Measurements from ENCODE around the gene FAM13B.
"Not testable (repeated sequence)": the region's sequence is repeated elsewhere in the genome, so short reads cannot be mapped to it uniquely, and the experiment has no call there.

Gene FAM13B

GRCh38 chr5:138033907-138034306 lies 1.0 kb upstream of the FAM13B start:
- DNase-seq: no peak

- DNase-seq: no peak
Observed at GRCh38 chr5:138033386-138033808, 518 bp upstream of the FAM13B start.

GRCh38 chr5:138032028-138032571 lies 779 bp downstream of the FAM13B start:
- no peak for DNase-seq

GRCh38 chr5:138029944-138030343 lies 2.9 kb downstream of the FAM13B start:
- no peak for DNase-seq

- DNase-seq: no peak
Observed at GRCh38 chr5:138029501-138029900, 3.4 kb downstream of the FAM13B start.

- no peak for DNase-seq
Observed at GRCh38 chr5:138028971-138029365, 3.9 kb downstream of the FAM13B start.

GRCh38 chr5:138028262-138028970 lies 4.5 kb downstream of the FAM13B start:
- not testable (repeated sequence) for DNase-seq

GRCh38 chr5:138026793-138027192 lies 6.1 kb downstream of the FAM13B start:
- not testable (repeated sequence) for DNase-seq

- DNase-seq: no peak
Observed at GRCh38 chr5:138025285-138025684, 7.6 kb downstream of the FAM13B start.

- DNase-seq: no peak
Observed at GRCh38 chr5:138024117-138024516, 8.8 kb downstream of the FAM13B start.

- DNase-seq: no peak
Observed at GRCh38 chr5:138022912-138023311, 10.0 kb downstream of the FAM13B start.

- DNase-seq: no peak
Observed at GRCh38 chr5:138021771-138022170, 11.1 kb downstream of the FAM13B start.

GRCh38 chr5:138018849-138019248 lies 14.0 kb downstream of the FAM13B start:
- DNase-seq: no peak

- DNase-seq: no peak
Observed at GRCh38 chr5:138015916-138016315, 17.0 kb downstream of the FAM13B start.

GRCh38 chr5:138011991-138012390 lies 20.9 kb downstream of the FAM13B start:
- DNase-seq: no peak

- no peak for DNase-seq
Observed at GRCh38 chr5:138000102-138000723, 32.7 kb downstream of the FAM13B start.

GRCh38 chr5:137997726-137998213 lies 35.1 kb downstream of the FAM13B start:
- no peak for DNase-seq

- DNase-seq: no peak
Observed at GRCh38 chr5:137995749-137996128, 37.1 kb downstream of the FAM13B start.

- DNase-seq: no peak
Observed at GRCh38 chr5:137995077-137995748, 37.7 kb downstream of the FAM13B start.

- DNase-seq: no peak
Observed at GRCh38 chr5:137994556-137994955, 38.3 kb downstream of the FAM13B start.

- no peak for DNase-seq
Observed at GRCh38 chr5:137989419-137989818, 43.5 kb downstream of the FAM13B start.

GRCh38 chr5:137975208-137975607 lies 57.7 kb downstream of the FAM13B start:
- DNase-seq: no peak

GRCh38 chr5:137970384-137970783 lies 62.5 kb downstream of the FAM13B start:
- not testable (repeated sequence) for DNase-seq

- no peak for DNase-seq
Observed at GRCh38 chr5:137960819-137961218, 72.1 kb downstream of the FAM13B start.

Data from NCI-H2081 treated with DMSO at 0.1 percent for 48 hours (cell line).